Neural cell (in vitro differentiated cells): ENCODE results near the gene TUT1. TPM values are rescaled to one million over a fixed set of nuclear protein-coding genes. Genes with fewer than 3 reads are reported as not detected.

Experiments
- H2AFZ ChIP-seq: fragments of 200-600, 300-800 bp; sonication (generic), shearing (Covaris generic); 2 replicates; pipeline ENCODE4 v1.6.0; 2014; ENCODE audit warnings: low read depth, mild to moderate bottlenecking, antibody characterized with exemption, low read length, moderate library complexity
- H3F3A ChIP-seq: fragments of 200-600 bp; shearing (Covaris generic); 2 replicates; pipeline ENCODE4 v1.6.1; 2016; ENCODE audit warnings: mild to moderate bottlenecking, moderate library complexity, mixed read lengths, antibody characterized with exemption, low read length; ENCODE audit not compliant: insufficient read depth, poor library complexity, severe bottlenecking
- H3K27ac ChIP-seq: fragments of 200-600, 300-800 bp; sonication (generic), shearing (Covaris generic); 2 replicates; pipeline ENCODE4 v1.5.1; 2014; ENCODE audit warnings: mild to moderate bottlenecking, low read length, moderate library complexity
- H3K27me3 ChIP-seq: fragments of 300-800, 200-600 bp; sonication (generic), shearing (Covaris generic); 2 replicates; pipeline ENCODE4 v1.6.0; 2014; ENCODE audit warnings: mild to moderate bottlenecking, low read depth, low read length, moderate library complexity; ENCODE audit not compliant: insufficient read depth
- H3K36me3 ChIP-seq: fragments of 300-800, 200-600 bp; sonication (generic), shearing (Covaris generic); 2 replicates; pipeline ENCODE4 v1.5.1; 2014; ENCODE audit warnings: mild to moderate bottlenecking, antibody characterized with exemption, low read length, moderate library complexity; ENCODE audit not compliant: insufficient read depth
- H3K4me2 ChIP-seq: fragments of 300-800, 200-600 bp; sonication (generic), shearing (Covaris generic); 2 replicates; pipeline ENCODE4 v1.6.0; 2014; ENCODE audit warnings: mild to moderate bottlenecking, low read length
- H3K4me3 ChIP-seq: fragments of 300-800, 200-600 bp; sonication (generic), shearing (Covaris generic); 2 replicates; pipeline ENCODE4 v1.5.1; 2014; ENCODE audit warnings: mild to moderate bottlenecking, low read length, moderate library complexity
- H3K79me2 ChIP-seq: fragments of 200-600 bp; shearing (Covaris generic); replicated peaks from 2 replicates; pipeline ENCODE4 v1.6.0; 2014; ENCODE audit warnings: mild to moderate bottlenecking, low read length, moderate library complexity; ENCODE audit not compliant: insufficient read depth
- H3K9ac ChIP-seq: fragments of 300-800, 200-600 bp; sonication (generic), shearing (Covaris generic); 2 replicates; pipeline ENCODE4 v1.6.1; 2016; ENCODE audit warnings: mild to moderate bottlenecking, low read length, mixed read lengths
- H3K9me2 ChIP-seq: fragments of 200-600 bp; shearing (Covaris generic); 2 replicates; pipeline ENCODE4 v1.6.1; 2016; ENCODE audit warnings: mild to moderate bottlenecking, low read length, mixed read lengths; ENCODE audit not compliant: insufficient read depth
- H3K9me3 ChIP-seq: fragments of 200-600, 300-800 bp; sonication (generic), shearing (Covaris generic); 2 replicates; pipeline ENCODE4 v1.6.1; 2016; ENCODE audit warnings: mild to moderate bottlenecking, mixed run types, low read length, moderate library complexity, mixed read lengths
- H4K20me1 ChIP-seq: fragments of 200-600 bp; shearing (Covaris generic); 2 replicates; pipeline ENCODE4 v1.6.1; 2016; ENCODE audit warnings: mild to moderate bottlenecking, mixed run types; ENCODE audit not compliant: insufficient read depth
- EP300 ChIP-seq: fragments of 450-650 bp; conservative IDR thresholded peaks from 2 replicates; pipeline ENCODE4 v1.6.1; 2014; ENCODE audit warnings: antibody characterized with exemption, mild to moderate bottlenecking, moderate library complexity; ENCODE audit not compliant: poor library complexity, severe bottlenecking
- EZH2 ChIP-seq: fragments of 200-600, 300-800 bp; shearing (Covaris generic), sonication (generic); IDR thresholded peaks from 2 replicates; pipeline ENCODE4 v1.6.1; 2014; ENCODE audit warnings: antibody characterized with exemption, low read length, borderline replicate concordance, mild to moderate bottlenecking; ENCODE audit not compliant: insufficient read depth, poor library complexity, severe bottlenecking
- POLR2AphosphoS5 ChIP-seq: IDR thresholded peaks from 2 replicates; pipeline ENCODE4 v1.6.1; 2012
- RAD21 ChIP-seq: fragments of 450-650 bp; conservative IDR thresholded peaks from 2 replicates; pipeline ENCODE4 v1.6.1; 2014; ENCODE audit warnings: antibody characterized with exemption, mild to moderate bottlenecking, moderate library complexity
- SMC3 ChIP-seq: fragments of 450-650 bp; conservative IDR thresholded peaks from 2 replicates; pipeline ENCODE4 v1.6.1; 2014; ENCODE audit warnings: antibody characterized with exemption, mild to moderate bottlenecking, moderate library complexity; ENCODE audit not compliant: poor library complexity
- TAF1 ChIP-seq: IDR thresholded peaks from 2 replicates; pipeline ENCODE4 v1.6.1; 2012; ENCODE audit warnings: low read depth
- polyA plus RNA-seq: library from polyadenylated mRNA; depleted of rRNA; stranded (reverse); fragments of >200 nt; gene quantifications from 2 replicates; pipeline ENCODE4 v1.2.3, GENCODE V29; 2014
- TF ChIP-seq, protein P1 (sequence below): fragments of 450-650 bp; IDR thresholded peaks from 2 replicates; pipeline ENCODE4 v1.5.1; 2014; ENCODE audit warnings: antibody characterized with exemption, mild to moderate bottlenecking, moderate library complexity; ENCODE audit not compliant: poor library complexity, severe bottlenecking
- TF ChIP-seq, protein P2 (sequence below): IDR thresholded peaks from 2 replicates; pipeline ENCODE4 v1.6.1; 2012; ENCODE audit warnings: borderline replicate concordance

Gene TUT1
- polyA plus RNA-seq, 1 donor from 2014 or later, result 17.8 TPM

DNA sequence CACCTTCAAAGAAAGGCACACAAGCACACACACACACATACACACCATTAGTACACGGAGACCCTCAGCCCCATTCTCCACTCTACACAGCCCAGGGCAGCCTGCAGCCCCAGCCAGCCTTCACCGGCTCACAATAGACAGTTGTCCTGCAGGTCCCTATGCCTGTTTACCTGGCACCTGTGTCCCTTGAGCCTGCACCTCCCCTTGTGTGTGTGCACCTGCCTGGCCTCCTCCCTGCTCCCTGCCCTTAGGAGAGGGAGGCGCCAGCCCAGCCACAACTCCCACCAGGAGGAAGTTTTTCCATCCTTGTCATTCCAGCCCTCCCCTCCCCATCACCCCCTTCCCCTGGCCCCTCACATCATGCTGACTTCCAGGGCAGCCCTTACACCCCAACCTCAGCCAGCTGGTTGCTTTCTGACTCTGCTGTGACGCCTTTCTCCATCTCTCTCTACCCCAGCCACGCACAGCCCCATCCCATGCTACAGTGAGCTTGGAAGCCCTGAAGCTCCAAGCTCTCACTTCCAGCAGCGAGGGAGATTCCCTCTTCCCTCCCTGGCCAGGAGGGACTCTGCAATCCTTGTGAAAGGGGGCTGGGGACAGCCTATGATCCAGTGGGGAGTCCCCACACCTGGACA, 49.1 kb downstream of the TUT1 start:
- Histone ChIP-seq H3K79me2 (no peaks in the 10 kb centered on the region), H3K27ac (no peak overlapping the region), H3K27me3 (peaks cover 49% of the 10 kb centered on the region), H3K9me3 (no peaks in the 10 kb centered on the region), H4K20me1 (no peaks in the 10 kb centered on the region), H3K9ac (no peak overlapping the region), H3K9me2 (no peaks in the 10 kb centered on the region), H3K36me3 (no peaks in the 10 kb centered on the region), H3K4me3 (no peak overlapping the region), H3F3A (no peaks in the 10 kb centered on the region), H3K4me2 (no peak overlapping the region), H2AFZ (no peak overlapping the region)
- TF ChIP-seq, protein P1, sequence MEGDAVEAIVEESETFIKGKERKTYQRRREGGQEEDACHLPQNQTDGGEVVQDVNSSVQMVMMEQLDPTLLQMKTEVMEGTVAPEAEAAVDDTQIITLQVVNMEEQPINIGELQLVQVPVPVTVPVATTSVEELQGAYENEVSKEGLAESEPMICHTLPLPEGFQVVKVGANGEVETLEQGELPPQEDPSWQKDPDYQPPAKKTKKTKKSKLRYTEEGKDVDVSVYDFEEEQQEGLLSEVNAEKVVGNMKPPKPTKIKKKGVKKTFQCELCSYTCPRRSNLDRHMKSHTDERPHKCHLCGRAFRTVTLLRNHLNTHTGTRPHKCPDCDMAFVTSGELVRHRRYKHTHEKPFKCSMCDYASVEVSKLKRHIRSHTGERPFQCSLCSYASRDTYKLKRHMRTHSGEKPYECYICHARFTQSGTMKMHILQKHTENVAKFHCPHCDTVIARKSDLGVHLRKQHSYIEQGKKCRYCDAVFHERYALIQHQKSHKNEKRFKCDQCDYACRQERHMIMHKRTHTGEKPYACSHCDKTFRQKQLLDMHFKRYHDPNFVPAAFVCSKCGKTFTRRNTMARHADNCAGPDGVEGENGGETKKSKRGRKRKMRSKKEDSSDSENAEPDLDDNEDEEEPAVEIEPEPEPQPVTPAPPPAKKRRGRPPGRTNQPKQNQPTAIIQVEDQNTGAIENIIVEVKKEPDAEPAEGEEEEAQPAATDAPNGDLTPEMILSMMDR, result no peak
- TF ChIP-seq SMC3 (no peak), TAF1 (no peak), RAD21 (no peak), EZH2 (no peak), POLR2AphosphoS5 (no peak)
- TF ChIP-seq, protein P2, sequence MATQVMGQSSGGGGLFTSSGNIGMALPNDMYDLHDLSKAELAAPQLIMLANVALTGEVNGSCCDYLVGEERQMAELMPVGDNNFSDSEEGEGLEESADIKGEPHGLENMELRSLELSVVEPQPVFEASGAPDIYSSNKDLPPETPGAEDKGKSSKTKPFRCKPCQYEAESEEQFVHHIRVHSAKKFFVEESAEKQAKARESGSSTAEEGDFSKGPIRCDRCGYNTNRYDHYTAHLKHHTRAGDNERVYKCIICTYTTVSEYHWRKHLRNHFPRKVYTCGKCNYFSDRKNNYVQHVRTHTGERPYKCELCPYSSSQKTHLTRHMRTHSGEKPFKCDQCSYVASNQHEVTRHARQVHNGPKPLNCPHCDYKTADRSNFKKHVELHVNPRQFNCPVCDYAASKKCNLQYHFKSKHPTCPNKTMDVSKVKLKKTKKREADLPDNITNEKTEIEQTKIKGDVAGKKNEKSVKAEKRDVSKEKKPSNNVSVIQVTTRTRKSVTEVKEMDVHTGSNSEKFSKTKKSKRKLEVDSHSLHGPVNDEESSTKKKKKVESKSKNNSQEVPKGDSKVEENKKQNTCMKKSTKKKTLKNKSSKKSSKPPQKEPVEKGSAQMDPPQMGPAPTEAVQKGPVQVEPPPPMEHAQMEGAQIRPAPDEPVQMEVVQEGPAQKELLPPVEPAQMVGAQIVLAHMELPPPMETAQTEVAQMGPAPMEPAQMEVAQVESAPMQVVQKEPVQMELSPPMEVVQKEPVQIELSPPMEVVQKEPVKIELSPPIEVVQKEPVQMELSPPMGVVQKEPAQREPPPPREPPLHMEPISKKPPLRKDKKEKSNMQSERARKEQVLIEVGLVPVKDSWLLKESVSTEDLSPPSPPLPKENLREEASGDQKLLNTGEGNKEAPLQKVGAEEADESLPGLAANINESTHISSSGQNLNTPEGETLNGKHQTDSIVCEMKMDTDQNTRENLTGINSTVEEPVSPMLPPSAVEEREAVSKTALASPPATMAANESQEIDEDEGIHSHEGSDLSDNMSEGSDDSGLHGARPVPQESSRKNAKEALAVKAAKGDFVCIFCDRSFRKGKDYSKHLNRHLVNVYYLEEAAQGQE, result no peak

DNA sequence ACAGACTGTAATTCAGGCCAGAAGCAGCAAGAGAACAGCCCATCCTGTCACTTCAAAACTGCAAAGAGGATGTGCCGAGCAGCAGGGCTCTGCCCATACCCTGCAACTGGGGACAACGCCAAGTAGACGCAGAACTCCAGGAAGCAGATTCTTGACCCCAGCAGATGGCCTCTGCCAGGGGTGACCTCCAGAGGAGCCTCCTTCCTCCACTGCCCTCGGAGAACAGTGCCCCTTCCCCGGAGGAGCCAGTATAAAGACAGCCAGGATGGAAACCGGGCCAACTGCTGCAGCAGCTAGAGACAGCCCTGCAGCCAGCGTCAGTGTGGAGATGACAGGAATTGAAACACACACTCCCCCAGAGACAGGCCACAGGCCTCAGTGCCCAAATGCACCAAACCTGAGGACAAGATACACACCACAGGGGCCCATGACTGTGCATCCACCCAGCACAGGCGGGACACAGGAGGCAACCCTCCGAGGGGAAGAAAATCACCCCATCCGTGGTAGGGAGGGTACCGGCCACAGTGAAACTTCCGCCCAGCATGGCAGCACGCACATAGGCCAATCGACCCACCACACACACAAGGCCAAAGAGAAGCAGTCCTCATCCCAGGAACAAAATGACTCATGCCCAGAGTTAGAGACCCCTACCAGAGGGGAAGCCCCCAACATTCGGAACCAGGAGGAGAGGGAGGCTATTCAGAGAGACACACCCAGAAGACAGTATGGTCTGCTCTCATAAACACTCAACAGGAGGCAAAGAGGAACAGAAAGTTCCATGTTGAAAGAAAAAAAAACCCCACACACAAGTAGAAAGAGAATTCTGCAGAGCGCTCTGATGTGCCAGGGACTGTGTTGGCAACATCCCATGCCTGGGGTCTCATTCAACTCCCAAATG, 50.3 kb downstream of the TUT1 start:
- H3K9ac ChIP-seq, result no peak overlapping the region
- no peaks in the 10 kb centered on the region for H3K9me2 ChIP-seq
- no peak overlapping the region for H3K4me2 ChIP-seq
- H3F3A ChIP-seq, result no peaks in the 10 kb centered on the region
- no peak overlapping the region for H3K4me3 ChIP-seq
- no peak overlapping the region for H2AFZ ChIP-seq
- no peak overlapping the region for H3K27ac ChIP-seq
- H3K27me3 ChIP-seq, result peaks cover 37% of the 10 kb centered on the region
- H3K9me3 ChIP-seq, result no peaks in the 10 kb centered on the region
- no peaks in the 10 kb centered on the region for H3K36me3 ChIP-seq
- no peaks in the 10 kb centered on the region for H3K79me2 ChIP-seq
- no peaks in the 10 kb centered on the region for H4K20me1 ChIP-seq
- TF ChIP-seq EZH2 (no peak), POLR2AphosphoS5 (no peak), RAD21 (no peak), EP300 (no peak)
- TF ChIP-seq, protein P1, result no peak
- TF ChIP-seq, protein P2, result no peak
